GM10248 (cell line): ENCODE data around the gene ALG2.

Experiments
- CTCF ChIA-PET: fragments of 300-600 bp; sonication (Branson Sonifier 250); formaldehyde crosslinking; extraction: SDS; loops from one replicate; lab custom pipeline; 2021; ENCODE audit warnings: antibody characterized with exemption; lab: Yijun Ruan, JAX
- POLR2A ChIA-PET: fragments of 350-650 bp; sonication (Branson Sonifier 250); formaldehyde crosslinking; extraction: SDS; loops from one replicate; lab custom pipeline; 2020; ENCODE audit warnings: antibody characterized with exemption; lab: Yijun Ruan, JAX
- DNase-seq: peaks from one replicate; pipeline ENCODE4 v3.0.0; 2012; ENCODE audit errors: extremely low spot score
- TF ChIP-seq, protein P1 (sequence below): IDR thresholded peaks from 2 replicates; pipeline ENCODE4 v1.5.1; 2012; ENCODE audit warnings: mild to moderate bottlenecking, low read depth; ENCODE audit errors: extremely low read depth, missing control alignments, control extremely low read depth

Gene ALG2

DNA sequence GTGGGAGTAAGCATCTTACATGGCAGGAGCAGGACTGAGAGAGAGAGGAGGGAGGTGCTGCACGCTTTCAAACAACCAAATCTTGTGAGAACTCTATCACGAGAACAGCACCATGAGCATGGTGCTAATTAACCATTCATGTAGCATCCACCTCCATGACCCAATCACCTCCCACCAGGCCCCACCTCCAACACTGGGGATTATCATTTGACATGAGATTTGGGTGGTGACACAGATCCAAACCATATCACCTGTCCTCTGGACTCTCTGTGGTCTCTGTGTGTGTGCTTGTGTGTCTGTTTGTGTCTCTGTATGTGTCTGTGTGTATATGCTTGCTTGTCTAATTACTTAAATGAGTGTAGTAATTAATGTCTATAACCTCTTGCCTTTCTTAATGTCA is 31.4 kb upstream of the ALG2 start:
- no peak for DNase-seq
- ChIA-PET CTCF (interaction anchor here (2.3 to 5.2 kb wide), 2 partner anchors 12 to 21 kb away, joined by 15 to 45 read pairs; no protein-coding TSS in a partner anchor), POLR2A (interaction anchor here (1.3 kb wide), 1 partner anchor 20 kb away, joined by 6 read pairs; no protein-coding TSS in a partner anchor)
- TF ChIP-seq, protein P1, sequence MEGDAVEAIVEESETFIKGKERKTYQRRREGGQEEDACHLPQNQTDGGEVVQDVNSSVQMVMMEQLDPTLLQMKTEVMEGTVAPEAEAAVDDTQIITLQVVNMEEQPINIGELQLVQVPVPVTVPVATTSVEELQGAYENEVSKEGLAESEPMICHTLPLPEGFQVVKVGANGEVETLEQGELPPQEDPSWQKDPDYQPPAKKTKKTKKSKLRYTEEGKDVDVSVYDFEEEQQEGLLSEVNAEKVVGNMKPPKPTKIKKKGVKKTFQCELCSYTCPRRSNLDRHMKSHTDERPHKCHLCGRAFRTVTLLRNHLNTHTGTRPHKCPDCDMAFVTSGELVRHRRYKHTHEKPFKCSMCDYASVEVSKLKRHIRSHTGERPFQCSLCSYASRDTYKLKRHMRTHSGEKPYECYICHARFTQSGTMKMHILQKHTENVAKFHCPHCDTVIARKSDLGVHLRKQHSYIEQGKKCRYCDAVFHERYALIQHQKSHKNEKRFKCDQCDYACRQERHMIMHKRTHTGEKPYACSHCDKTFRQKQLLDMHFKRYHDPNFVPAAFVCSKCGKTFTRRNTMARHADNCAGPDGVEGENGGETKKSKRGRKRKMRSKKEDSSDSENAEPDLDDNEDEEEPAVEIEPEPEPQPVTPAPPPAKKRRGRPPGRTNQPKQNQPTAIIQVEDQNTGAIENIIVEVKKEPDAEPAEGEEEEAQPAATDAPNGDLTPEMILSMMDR, result no peak

DNA sequence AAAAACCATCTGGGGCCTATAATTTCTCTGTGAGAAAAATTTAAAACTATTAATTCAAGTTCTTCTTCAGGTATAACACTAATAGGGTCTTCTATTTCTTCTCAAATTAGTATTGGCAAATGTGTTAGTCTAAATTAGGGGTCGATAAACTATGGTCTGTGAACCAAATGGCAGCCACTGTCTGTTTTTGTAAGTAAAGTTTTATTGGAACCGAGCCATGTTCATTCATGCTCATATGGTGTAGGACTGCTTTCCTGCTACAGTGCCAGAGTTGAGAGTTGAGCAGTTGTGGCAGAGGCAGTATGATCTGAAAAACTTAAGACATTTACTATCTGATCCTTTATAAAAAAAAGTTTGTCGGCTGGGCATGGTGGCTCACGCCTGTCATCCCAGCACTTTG is 29.4 kb upstream of the ALG2 start:
- DNase-seq, result no peak
- ChIA-PET CTCF (interaction anchor here (1.4 kb wide), 1 partner anchor 19 kb away, joined by 5 read pairs; no protein-coding TSS in a partner anchor), POLR2A (no interaction called here)
- TF ChIP-seq, protein P1, result no peak

DNA sequence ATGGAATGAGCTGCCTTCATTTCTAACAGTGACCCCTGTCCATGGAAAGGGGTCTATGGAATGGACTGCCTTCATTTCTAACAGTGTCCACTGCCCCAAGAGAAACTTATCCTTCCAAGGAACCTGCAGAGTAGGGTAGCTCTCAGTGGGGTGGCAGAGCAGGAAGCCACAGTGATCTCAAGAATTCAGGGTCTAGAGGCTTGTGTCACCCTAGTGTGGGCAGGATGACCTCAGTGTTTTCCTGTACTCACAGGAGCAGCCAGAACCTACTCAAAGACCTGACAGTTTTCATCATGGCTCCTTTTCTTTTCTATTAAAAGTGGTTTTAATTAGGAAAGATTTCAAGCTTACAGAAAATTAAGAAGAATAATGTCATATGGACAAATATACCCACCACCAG is 27.9 kb upstream of the ALG2 start:
- CTCF ChIA-PET, result interaction anchor here (1.0 to 2.9 kb wide), 5 partner anchors 9 to 575 kb away, joined by 3 to 23 read pairs (median 5); no protein-coding TSS in a partner anchor

DNA sequence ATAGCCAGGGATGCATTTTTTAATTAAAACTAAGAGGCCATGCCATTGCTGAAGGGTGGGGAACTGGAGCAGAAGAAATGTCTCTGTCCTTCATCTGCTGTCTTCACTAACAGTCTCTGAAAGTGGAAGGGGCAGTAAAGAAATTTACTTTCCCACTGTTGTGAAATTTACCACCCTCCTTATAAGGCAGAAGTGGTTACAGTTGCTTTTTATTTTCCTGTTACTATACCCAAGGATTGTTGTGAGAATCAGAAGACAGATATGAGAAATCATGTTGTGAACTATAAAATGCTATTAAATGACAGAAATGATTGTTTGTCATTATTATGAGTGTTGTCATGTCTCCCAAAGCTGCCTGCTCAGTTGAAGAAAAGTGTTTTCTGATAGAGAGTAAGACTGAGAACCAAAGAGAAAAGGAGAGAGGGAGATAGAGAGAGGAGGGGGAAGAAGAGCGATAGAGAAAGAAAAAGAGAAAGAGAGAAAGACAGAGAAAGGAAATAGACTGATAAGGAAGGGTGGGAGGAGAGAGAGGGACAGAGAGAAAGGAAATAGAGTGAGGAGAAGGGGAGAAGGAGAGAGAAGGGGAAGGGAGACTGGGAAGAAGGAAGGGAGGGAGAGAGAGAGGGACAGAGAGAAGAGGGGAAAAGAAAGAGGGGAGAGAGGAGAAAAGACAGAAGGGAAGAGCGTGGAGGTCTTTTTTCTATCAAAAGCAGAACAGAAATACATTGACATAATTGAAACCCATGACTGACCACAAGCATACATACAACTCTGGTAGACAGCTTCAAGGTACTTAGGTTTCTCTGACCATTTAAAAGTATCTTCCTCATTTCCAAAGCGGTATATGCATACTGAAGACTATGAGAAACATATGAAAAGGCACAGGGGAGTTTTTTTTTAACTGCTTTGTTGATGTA is 22.9 kb upstream of the ALG2 start:
- POLR2A ChIA-PET, result interaction anchor here (1.1 kb wide), 1 partner anchor 13 kb away, joined by 3 read pairs; no protein-coding TSS in a partner anchor
- TF ChIP-seq, protein P1, result no peak
- CTCF ChIA-PET, result interaction anchor here (1.1 to 4.7 kb wide), 7 partner anchors 10 to 60 kb away, joined by 3 to 45 read pairs (median 4); no protein-coding TSS in a partner anchor
- peak; percentile 68 for DNase-seq

More for the DNA sequence above, 27.9 kb upstream of the ALG2 start:
- no peak for DNase-seq
- TF ChIP-seq, protein P1, result no peak
- POLR2A ChIA-PET, result no interaction called here

DNA sequence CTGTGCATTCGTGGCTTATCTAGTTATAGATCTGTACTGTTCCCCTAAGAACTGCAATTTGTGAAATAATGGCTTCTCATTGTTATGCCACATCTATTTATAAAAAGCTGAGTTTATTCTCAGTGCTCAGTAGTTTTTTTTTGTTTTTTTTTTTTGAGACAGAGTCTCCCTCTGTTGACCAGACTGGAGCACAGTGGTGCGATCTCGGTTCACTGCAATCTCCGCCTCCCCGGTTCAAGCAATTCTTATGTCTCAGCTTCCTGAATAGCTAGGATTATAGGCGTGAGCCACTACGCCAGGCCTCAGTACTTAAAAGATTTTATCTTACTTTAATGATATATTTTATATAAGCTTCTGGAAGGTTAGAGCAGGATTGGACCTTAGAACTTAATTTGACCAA is 19.4 kb upstream of the ALG2 start:
- DNase-seq, result no peak
- POLR2A ChIA-PET, result no interaction called here
- TF ChIP-seq, protein P1, result no peak
- CTCF ChIA-PET, result interaction anchor here (1.5 to 3.2 kb wide), 4 partner anchors 9 to 56 kb away, joined by 3 to 29 read pairs (median 7); no protein-coding TSS in a partner anchor

DNA sequence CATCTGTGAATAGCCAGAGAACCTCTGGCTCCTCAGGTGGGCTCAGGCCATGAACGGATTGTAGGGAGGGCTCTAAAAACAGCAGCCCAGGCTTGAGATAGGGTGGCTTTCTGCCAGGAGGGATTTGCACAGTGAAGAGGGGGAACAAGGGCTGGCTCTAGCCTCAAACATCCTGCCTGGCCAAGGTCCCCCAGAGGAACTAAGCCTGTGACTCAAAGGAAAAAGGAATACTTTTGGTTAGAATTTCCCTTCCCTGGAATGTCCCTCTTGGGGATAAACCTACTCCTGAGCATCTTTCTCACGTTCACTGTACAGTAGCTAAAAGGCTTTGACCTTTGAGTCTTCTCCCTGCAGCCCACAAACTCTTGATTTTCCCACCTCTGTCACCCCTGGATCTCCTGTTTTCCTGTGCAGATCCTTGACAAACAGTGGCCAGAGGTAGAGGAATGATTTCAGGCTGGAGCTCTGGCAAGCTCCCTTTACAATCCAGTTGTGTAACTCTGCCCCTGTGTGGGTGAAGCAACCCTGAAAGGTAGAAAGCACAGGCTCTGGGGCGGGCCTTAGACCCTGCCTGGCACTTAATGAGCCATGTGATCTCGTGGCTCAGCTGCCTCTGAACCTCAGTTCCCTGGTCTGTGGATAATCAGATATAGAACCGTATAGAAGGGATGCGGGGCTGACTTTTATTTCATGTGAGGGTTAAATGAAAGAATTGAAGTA is 17.8 kb upstream of the ALG2 start:
- DNase-seq, result no peak
- TF ChIP-seq, protein P1, result no peak
- ChIA-PET CTCF (interaction anchor here (1.0 to 3.2 kb wide), 5 partner anchors 8 to 55 kb away, joined by 3 to 29 read pairs (median 5); no protein-coding TSS in a partner anchor), POLR2A (interaction anchor here (0.8 to 1.3 kb wide), 2 partner anchors 14 to 17 kb away, joined by 3 read pairs; no protein-coding TSS in a partner anchor)
